ENCODE results near the gene DNAJC5.
A peak's percentile ranks its signal among the peaks of the same experiment; 100 is the strongest.
"Not testable (repeated sequence)": the region's sequence is repeated elsewhere in the genome, so short reads cannot be mapped to it uniquely, and the experiment has no call there.

DNAJC5 gene, protein sequence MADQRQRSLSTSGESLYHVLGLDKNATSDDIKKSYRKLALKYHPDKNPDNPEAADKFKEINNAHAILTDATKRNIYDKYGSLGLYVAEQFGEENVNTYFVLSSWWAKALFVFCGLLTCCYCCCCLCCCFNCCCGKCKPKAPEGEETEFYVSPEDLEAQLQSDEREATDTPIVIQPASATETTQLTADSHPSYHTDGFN

GRCh38 chr20:63894358-63895201, at the start of gene DNAJC5:
TSS of gene DNAJC5 (plus strand) at chr20:63895126. CDS start at chr20:63928346, 33,220 bp downstream.
- peak; percentile 97 for DNase-seq

- no peak for DNase-seq
Observed at GRCh38 chr20:63846128-63846771, 48.7 kb upstream of the DNAJC5 start.

- no peak for DNase-seq
Observed at GRCh38 chr20:63846888-63847236, 48.1 kb upstream of the DNAJC5 start.

- no peak for DNase-seq
Observed at GRCh38 chr20:63847237-63848002, 47.5 kb upstream of the DNAJC5 start.

- no peak for DNase-seq
Observed at GRCh38 chr20:63848003-63848911, 46.7 kb upstream of the DNAJC5 start.

GRCh38 chr20:63850689-63851547, 44.0 kb upstream of the DNAJC5 start:
- DNase-seq, result peak; percentile 34

DNA sequence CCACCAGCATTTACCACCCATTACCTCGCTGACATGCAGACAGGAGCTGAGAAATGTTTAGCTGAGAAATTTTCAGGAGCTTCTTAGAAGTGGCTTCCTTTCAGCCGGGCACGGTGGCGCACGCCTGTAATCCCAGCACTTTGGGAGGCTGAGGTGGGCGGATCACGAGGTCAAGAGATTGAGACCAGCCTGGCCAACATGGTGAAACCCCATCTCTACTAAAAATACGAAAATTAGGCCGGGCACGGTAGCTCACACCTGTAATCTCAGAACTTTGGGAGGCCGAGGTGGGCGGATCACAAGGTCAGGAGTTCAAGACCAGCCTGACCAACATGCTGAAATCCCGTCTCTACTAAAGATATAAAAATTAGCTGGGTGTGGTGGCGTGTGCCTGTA, 43.4 kb upstream of the DNAJC5 start:
- not testable (repeated sequence) for DNase-seq

- not testable (repeated sequence) for DNase-seq
Observed at GRCh38 chr20:63853733-63854068, 41.2 kb upstream of the DNAJC5 start.

DNA sequence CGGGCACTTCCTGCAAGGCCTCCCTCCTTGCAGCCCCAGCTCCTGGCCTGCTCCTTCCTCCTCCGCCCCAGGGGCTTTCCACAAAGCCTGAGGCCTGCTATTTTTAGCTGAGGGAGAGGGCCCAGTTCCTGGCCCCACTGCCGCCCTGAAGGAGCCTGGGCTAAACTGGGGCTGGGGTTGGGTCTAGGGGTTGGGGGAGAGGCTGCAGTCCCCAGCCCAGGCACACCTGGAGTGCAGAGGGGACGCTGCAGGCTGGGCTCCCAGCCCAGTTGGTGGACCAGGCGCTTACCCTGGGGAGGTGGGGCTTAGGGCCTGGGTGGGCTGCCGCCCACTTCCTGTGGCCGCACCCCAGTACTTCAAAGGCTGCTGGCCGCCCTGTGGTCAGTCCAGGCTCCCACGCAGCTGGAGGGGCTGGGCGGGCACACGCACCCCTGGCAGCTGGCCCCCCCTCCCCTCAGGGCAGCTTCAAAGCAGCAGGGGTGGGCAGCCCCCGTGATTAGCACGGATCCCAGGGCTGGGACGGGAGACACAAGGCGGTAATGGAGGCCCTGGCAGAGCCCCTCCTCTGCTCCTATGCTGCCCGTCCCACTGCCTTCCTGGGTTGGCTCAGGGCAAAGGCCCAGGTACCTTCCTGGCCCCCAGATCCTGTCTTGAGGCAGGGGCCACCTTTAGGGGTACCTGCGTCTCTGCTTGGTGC, 40.7 kb upstream of the DNAJC5 start:
- no peak for DNase-seq

DNA sequence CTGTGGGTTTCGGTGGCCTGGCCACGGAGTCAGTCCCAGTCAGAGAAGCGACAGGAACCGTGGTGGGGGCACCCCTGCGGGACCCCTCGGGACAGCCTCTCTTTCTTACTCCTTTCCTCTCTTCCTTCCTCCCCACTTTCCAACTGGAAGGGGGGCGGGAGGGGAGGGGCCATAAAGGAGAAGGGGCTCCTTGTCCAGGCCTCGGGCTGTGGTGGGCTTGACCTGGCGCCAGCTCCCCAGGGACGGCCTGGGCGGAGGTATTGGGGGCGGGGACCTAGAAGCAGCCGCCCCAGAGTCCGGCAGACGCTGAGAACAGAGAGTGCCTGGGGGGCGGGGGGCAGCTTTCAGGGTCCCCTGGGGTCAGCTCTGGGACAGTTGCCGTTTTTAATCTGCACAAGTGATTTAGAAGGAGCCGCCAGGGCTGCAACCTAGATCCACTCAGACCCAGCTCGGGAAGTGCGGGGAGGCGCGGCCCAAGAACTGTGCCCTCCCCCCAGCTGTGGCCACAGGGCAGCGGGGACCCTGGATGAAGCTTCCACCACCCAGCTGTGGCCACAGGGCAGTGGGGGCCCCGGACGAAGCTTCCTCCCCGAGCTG, 40.1 kb upstream of the DNAJC5 start:
- no peak for DNase-seq

- no peak for DNase-seq
Observed at GRCh38 chr20:63855363-63856097, 39.4 kb upstream of the DNAJC5 start.

GRCh38 chr20:63856098-63856511, 38.8 kb upstream of the DNAJC5 start:
- DNase-seq, result no peak

DNA sequence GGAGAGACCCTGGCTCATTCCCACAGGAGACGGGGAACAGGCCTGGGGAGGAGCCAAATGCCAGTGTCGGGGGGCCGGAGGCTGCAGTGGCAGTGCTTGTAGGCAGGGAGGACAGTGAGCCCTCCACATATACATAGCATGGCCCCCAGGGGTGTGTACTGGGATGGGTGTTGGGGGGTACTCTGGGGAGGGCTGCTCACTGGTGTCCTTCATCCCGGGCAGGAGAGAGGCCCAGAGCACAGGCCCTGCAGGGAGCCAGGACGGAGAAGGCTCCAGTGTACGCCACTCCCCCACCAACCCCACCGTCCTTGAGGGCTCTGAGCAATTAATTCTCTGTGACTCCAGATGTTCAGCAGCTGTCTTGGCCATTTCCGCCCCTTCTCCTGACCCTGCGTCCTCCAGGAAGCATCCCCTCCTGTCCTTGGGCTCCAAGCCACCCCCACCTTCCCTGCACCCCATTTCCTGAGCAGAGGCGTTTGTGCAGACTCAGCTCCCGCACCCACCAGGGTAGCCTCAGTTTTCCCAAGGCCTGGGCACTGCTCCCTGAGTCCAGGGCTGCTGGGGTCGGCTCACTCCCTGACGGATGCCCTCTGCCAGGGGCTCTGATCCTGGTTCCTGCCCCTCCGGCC, 37.0 kb upstream of the DNAJC5 start:
- no peak for DNase-seq

- no peak for DNase-seq
Observed at GRCh38 chr20:63858393-63859165, 36.3 kb upstream of the DNAJC5 start.

DNA sequence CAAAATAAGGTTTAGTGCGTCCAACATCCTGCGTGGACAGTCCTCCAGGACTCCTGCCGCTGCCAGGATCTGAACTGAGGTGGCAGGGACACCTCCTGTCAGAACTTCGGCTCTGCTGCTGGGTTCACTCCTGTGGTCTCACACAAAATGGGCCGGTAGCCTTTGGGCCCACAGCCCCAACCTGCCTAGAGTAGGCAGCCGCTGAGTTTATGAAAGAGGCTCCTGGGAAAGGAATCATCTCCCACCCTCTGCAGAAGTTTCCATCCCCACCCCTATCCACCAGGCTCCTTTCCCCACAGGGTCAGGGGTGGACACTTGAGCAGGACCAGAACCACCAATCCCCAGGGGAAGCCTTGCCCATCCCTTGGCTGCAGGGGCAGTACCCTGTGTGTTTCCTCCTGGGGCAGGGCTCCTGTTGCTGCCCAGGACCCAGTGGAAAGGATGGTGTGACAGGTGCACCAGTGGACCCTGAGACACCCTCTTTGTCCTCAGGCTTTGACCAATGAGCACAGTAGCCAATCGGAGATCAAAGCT, 35.7 kb upstream of the DNAJC5 start:
- DNase-seq, result no peak

- no peak for DNase-seq
Observed at GRCh38 chr20:63860325-63861051, 34.4 kb upstream of the DNAJC5 start.

DNA sequence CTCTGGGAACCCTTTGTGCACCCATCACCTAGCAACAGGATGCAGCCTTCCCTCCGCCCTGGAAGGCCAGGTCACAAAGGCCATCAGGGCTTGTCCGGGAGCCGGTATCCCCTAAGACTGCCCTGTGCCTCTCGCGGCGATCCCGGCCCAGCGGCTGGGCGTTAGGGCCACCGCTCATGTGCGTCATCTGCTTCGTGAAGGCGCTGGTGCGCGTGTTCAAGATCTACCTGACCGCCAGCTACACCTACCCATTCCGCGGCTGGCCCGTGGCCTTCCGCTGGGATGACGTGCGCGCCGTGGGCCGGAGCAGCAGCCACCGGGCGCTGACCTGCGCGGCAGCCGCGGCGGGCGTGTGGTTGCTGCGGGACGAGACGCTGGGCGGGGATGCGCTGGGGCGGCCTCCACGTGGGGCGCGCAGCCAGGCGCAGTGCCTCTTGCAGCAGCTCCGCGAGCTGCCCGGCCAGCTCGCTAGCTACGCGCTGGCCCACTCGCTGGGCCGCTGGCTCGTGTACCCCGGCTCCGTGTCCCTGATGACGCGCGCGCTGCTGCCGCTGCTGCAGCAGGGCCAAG, 33.5 kb upstream of the DNAJC5 start, which contains the start of gene ABHD16B:
TSS of gene ABHD16B (plus strand) at position 134 of the 570 bp plus-strand sequence. CDS start at position 177, 43 bp downstream.
- no peak for DNase-seq
